Stimulated activated CD4-positive, alpha-beta T cell treated with anti-CD3 and anti-CD28 coated beads, Interleukin-1b, Interleukin-23, amount 100 ng/mL, for 4 hours (primary cell): ENCODE data around the gene RCOR1.

Source experiments
- DNase-seq, 2 donors: peaks; one replicate each; pipeline ENCODE4 v3.0.0-alpha.2; 2020; ENCODE audit warnings: low read depth in 2 of 2

Gene RCOR1

GRCh38 chr14:102678394-102678793, 85.9 kb downstream of the RCOR1 start:
- DNase-seq: no peak

GRCh38 chr14:102683399-102684297, 91.2 kb downstream of the RCOR1 start:
- DNase-seq: no peak

GRCh38 chr14:102684298-102684663, 91.8 kb downstream of the RCOR1 start:
- no peak for DNase-seq

GRCh38 chr14:102686196-102686801, 93.8 kb downstream of the RCOR1 start:
- no peak for DNase-seq

GRCh38 chr14:102688290-102688689, 95.8 kb downstream of the RCOR1 start:
- no peak for DNase-seq

GRCh38 chr14:102690509-102691286, 98.2 kb downstream of the RCOR1 start:
- no peak for DNase-seq

GRCh38 chr14:102691763-102692162, 99.3 kb downstream of the RCOR1 start:
- DNase-seq: no peak

GRCh38 chr14:102692334-102692733, 99.9 kb downstream of the RCOR1 start:
- DNase-seq: no peak

GRCh38 chr14:102693006-102693755, 100.7 kb downstream of the RCOR1 start:
- DNase-seq: no peak

GRCh38 chr14:102694530-102695166, 102.2 kb downstream of the RCOR1 start:
- peak; percentile 7 to 63 for DNase-seq

- no peak for DNase-seq
Measured at GRCh38 chr14:102695167-102695555, 102.7 kb downstream of the RCOR1 start.

GRCh38 chr14:102696332-102696731, 103.9 kb downstream of the RCOR1 start:
- no peak for DNase-seq

GRCh38 chr14:102696856-102697495, 104.5 kb downstream of the RCOR1 start:
- DNase-seq: no peak

- no peak for DNase-seq
Measured at GRCh38 chr14:102697501-102697900, 105.1 kb downstream of the RCOR1 start.

GRCh38 chr14:102699416-102700110, 107.1 kb downstream of the RCOR1 start:
- no peak for DNase-seq

- DNase-seq: no peak
Measured at GRCh38 chr14:102708494-102708893, 116.0 kb downstream of the RCOR1 start.

- DNase-seq: no peak
Measured at GRCh38 chr14:102711207-102711606, 118.8 kb downstream of the RCOR1 start.

- no peak for DNase-seq
Measured at GRCh38 chr14:102711946-102712345, 119.5 kb downstream of the RCOR1 start.

- no peak for DNase-seq
Measured at GRCh38 chr14:102717276-102717675, 124.8 kb downstream of the RCOR1 start.

- no peak for DNase-seq
Measured at GRCh38 chr14:102722646-102723045, 130.2 kb downstream of the RCOR1 start.
